H1 (cell line): ENCODE results near the gene THADA. TPM values are rescaled to one million over a fixed set of nuclear protein-coding genes. Genes with fewer than 3 reads are reported as not detected.

Experiments
- CTCF ChIA-PET: fragments of 300-600 bp; sonication (Branson Sonifier 250); formaldehyde crosslinking; loops from one replicate; lab custom pipeline; 2021; ENCODE audit not compliant: partially characterized antibody; lab: Charles Lee
- POLR2A ChIA-PET: fragments of 300-600 bp; sonication (Branson Sonifier 250); formaldehyde crosslinking; loops from one replicate; lab custom pipeline; 2021; ENCODE audit warnings: inconsistent platforms; ENCODE audit not compliant: partially characterized antibody; lab: Charles Lee
- DNase-seq, 2 experiments: peaks; one replicate each; pipeline versions ENCODE4 v3.0.0 to v3.0.0-alpha.2; 2010 to 2022; ENCODE audit warnings: low spot score in 2 of 2, low read depth in 1 of 2, mixed read lengths in 1 of 2
- FAIRE-seq: peaks from 2 replicates; lab custom pipeline; 2011; peaks lifted over from hg19 to GRCh38; lab: Jason Lieb, UNC
- H2AFZ ChIP-seq: 2 replicates; pipeline ENCODE4 v1.8.1; 2012; ENCODE audit warnings: low read length, inconsistent platforms
- H2AK5ac ChIP-seq: 2 replicates; pipeline ENCODE4 v1.6.1; 2013; ENCODE audit warnings: low read depth, low read length
- H2BK120ac ChIP-seq: replicated peaks from 2 replicates; pipeline ENCODE3; 2013; ENCODE audit warnings: low read depth, low read length, inconsistent platforms
- H2BK12ac ChIP-seq: 2 replicates; pipeline ENCODE4 v1.6.1; 2013; ENCODE audit warnings: low read depth, low read length
- H2BK15ac ChIP-seq: 2 replicates; pipeline ENCODE4 v1.6.1; 2013; ENCODE audit warnings: low read length
- H2BK20ac ChIP-seq: 2 replicates; pipeline ENCODE4 v1.6.1; 2013; ENCODE audit warnings: low read length
- H2BK5ac ChIP-seq: 2 replicates; pipeline ENCODE4 v1.6.1; 2013; ENCODE audit warnings: low read depth, low read length
- H3K14ac ChIP-seq: 2 replicates; pipeline ENCODE4 v1.6.1; 2013; ENCODE audit warnings: inconsistent platforms; ENCODE audit not compliant: insufficient read length
- H3K18ac ChIP-seq: 2 replicates; pipeline ENCODE4 v1.6.1; 2013; ENCODE audit warnings: low read length; ENCODE audit errors: extremely low read depth
- H3K23ac ChIP-seq: 2 replicates; pipeline ENCODE4 v1.6.1; 2013; ENCODE audit warnings: inconsistent platforms; ENCODE audit not compliant: insufficient read length
- H3K23me2 ChIP-seq: 2 replicates; pipeline ENCODE4 v1.6.1; 2013; ENCODE audit warnings: low read depth, low read length
- H3K27ac ChIP-seq: 2 replicates; pipeline ENCODE4 v1.6.1; 2011; ENCODE audit warnings: low read depth, low read length, inconsistent platforms
- H3K27me3 ChIP-seq, 4 experiments: replicated peaks in 1 of 4; 1 replicate in 1 of 4; 2 replicates in 3 of 4; pipeline versions ENCODE4 v1.6.1 to v1.8.1; 2011 to 2013; ENCODE audit warnings: low read length in 3 of 4, mild to moderate bottlenecking in 3 of 4, inconsistent platforms in 2 of 4, mixed read lengths in 2 of 4, moderate library complexity in 1 of 4; ENCODE audit not compliant: control insufficient read depth in 3 of 4, insufficient read depth in 3 of 4; ENCODE audit errors: extremely low read depth in 1 of 4
- H3K36me3 ChIP-seq, 4 experiments: 2 replicates each; pipeline versions ENCODE4 v1.6.1 to v1.8.1; 2011 to 2013; ENCODE audit warnings: mild to moderate bottlenecking in 4 of 4, low read length in 3 of 4, moderate library complexity in 2 of 4, control low read depth in 1 of 4, inconsistent platforms in 1 of 4; ENCODE audit not compliant: insufficient read depth in 4 of 4, control insufficient read depth in 2 of 4
- H3K4ac ChIP-seq: replicated peaks from 2 replicates; pipeline ENCODE3; 2013; ENCODE audit warnings: low read length, low read depth, mixed read lengths, inconsistent platforms; ENCODE audit not compliant: insufficient read length
- H3K4me1 ChIP-seq, 4 experiments: replicated peaks in 1 of 4; 1 replicate in 1 of 4; 2 replicates in 3 of 4; pipeline versions ENCODE4 v1.6.1 to v1.8.1; 2011 to 2013; ENCODE audit warnings: low read length in 3 of 4, inconsistent platforms in 2 of 4, mixed read lengths in 1 of 4; ENCODE audit not compliant: insufficient read depth in 4 of 4, control insufficient read depth in 3 of 4
- H3K4me2 ChIP-seq, 2 experiments: 2 replicates each; pipeline versions ENCODE4 v1.6.1 to v1.8.1; 2011 to 2013; ENCODE audit warnings: low read depth in 2 of 2, low read length in 2 of 2, control low read depth in 1 of 2, inconsistent platforms in 1 of 2, mild to moderate bottlenecking in 1 of 2; ENCODE audit not compliant: insufficient read depth in 1 of 2
- H3K4me3 ChIP-seq, 4 experiments: fragments of 200-600, 300-600 bp in 1 of 4; sonication (generic), shearing (Covaris generic), sonication (Bioruptor Twin) in 1 of 4; 2 replicates each; pipeline versions ENCODE4 v1.5.1 to v1.8.1; 2011 to 2016; ENCODE audit warnings: low read length in 4 of 4, low read depth in 3 of 4, control low read depth in 2 of 4, inconsistent platforms in 2 of 4, mild to moderate bottlenecking in 2 of 4, mixed read lengths in 1 of 4, moderate library complexity in 1 of 4; ENCODE audit not compliant: insufficient read depth in 2 of 4; ENCODE audit errors: extremely low read depth in 1 of 4
- H3K56ac ChIP-seq: replicated peaks from 2 replicates; pipeline ENCODE3; 2013; ENCODE audit warnings: low read depth, mild to moderate bottlenecking, mixed read lengths, low read length, inconsistent platforms; ENCODE audit not compliant: insufficient read length
- H3K79me1 ChIP-seq: 2 replicates; pipeline ENCODE4 v1.6.1; 2013; ENCODE audit warnings: low read depth, low read length, control low read depth
- H3K79me2 ChIP-seq, 2 experiments: 2 replicates each; pipeline versions ENCODE4 v1.6.1 to v1.8.1; 2012 to 2013; ENCODE audit warnings: low read length in 2 of 2, mild to moderate bottlenecking in 2 of 2, inconsistent platforms in 1 of 2; ENCODE audit not compliant: insufficient read depth in 2 of 2, control insufficient read depth in 1 of 2
- H3K9ac ChIP-seq, 4 experiments: replicated peaks in 1 of 4; 1 replicate in 1 of 4; 2 replicates in 3 of 4; pipeline versions ENCODE4 v1.6.1 to v1.8.1; 2011 to 2013; ENCODE audit warnings: low read depth in 3 of 4, low read length in 3 of 4, control low read depth in 2 of 4, mild to moderate bottlenecking in 2 of 4, moderate library complexity in 2 of 4, inconsistent platforms in 1 of 4; ENCODE audit errors: extremely low read depth in 1 of 4
- H3K9me3 ChIP-seq, 2 experiments: 2 replicates each; pipeline versions ENCODE4 v1.6.1 to v1.8.1; 2012 to 2013; ENCODE audit warnings: mild to moderate bottlenecking in 2 of 2, moderate library complexity in 2 of 2, control low read depth in 1 of 2, inconsistent platforms in 1 of 2, low read depth in 1 of 2, low read length in 1 of 2, mixed read lengths in 1 of 2; ENCODE audit not compliant: insufficient read depth in 2 of 2
- H4K20me1 ChIP-seq, 2 experiments: replicated peaks in 1 of 2; 2 replicates each; pipeline versions ENCODE3 to v1.8.1; 2011 to 2013; ENCODE audit warnings: inconsistent platforms in 2 of 2, low read length in 2 of 2, mild to moderate bottlenecking in 1 of 2; ENCODE audit not compliant: insufficient read depth in 2 of 2, control insufficient read depth in 1 of 2
- H4K5ac ChIP-seq: 2 replicates; pipeline ENCODE4 v1.6.1; 2013; ENCODE audit warnings: low read length, low read depth, mixed read lengths, inconsistent platforms; ENCODE audit not compliant: insufficient read length
- H4K8ac ChIP-seq: 2 replicates; pipeline ENCODE4 v1.8.0; 2013; ENCODE audit warnings: mild to moderate bottlenecking, moderate library complexity, low read length, inconsistent platforms; ENCODE audit not compliant: insufficient read depth; ENCODE audit errors: extremely low read depth
- H4K91ac ChIP-seq: replicated peaks from 2 replicates; pipeline ENCODE3; 2013; ENCODE audit warnings: low read length, mixed read lengths, inconsistent platforms; ENCODE audit not compliant: insufficient read length
- CEBPB ChIP-seq: IDR thresholded peaks from 2 replicates; pipeline ENCODE4 v1.6.1; 2012; ENCODE audit warnings: low read depth, low read length
- CHD2 ChIP-seq: IDR thresholded peaks from 2 replicates; pipeline ENCODE4 v1.6.1; 2012; ENCODE audit warnings: low read length, improper control_type of control experiment
- HDAC2 ChIP-seq, 2 experiments: fragments of 300-600 bp in 1 of 2; sonication (generic) in 1 of 2; IDR thresholded peaks; 2 replicates each; pipeline ENCODE4 v1.6.1; 2011 to 2012; ENCODE audit warnings: low read depth in 2 of 2, low read length in 2 of 2, mild to moderate bottlenecking in 2 of 2, moderate library complexity in 2 of 2, borderline replicate concordance in 1 of 2, inconsistent platforms in 1 of 2
- JUND ChIP-seq: IDR thresholded peaks from 2 replicates; pipeline ENCODE4 v1.6.1; 2011; ENCODE audit warnings: mild to moderate bottlenecking, improper control_type of control experiment, low read length
- TBP ChIP-seq: IDR thresholded peaks from 2 replicates; pipeline ENCODE4 v1.6.1; 2011; ENCODE audit warnings: low read depth, low read length, improper control_type of control experiment
- polyA plus RNA-seq, 7 experiments: library from polyadenylated mRNA; depleted of rRNA in 3 of 7; stranded (reverse) in 5 of 7; unstranded in 2 of 7; fragments of >200 nt in 5 of 7; fragments of 200-250 nt in 2 of 7; gene quantifications; 1 replicate in 5 of 7; 2 replicates in 1 of 7; 4 replicates in 1 of 7; pipeline versions ENCODE4 v1.2.1 to v1.2.3, GENCODE V29; 2011 to 2013; ENCODE audit warnings: missing spikeins in 2 of 7, mixed read lengths in 2 of 7
- total RNA-seq: library from RNA; stranded (reverse); fragmentation: NEBNext Ultra II Directional; extraction: Animal tissue kit (Norgen Biotek cat#: 25700); gene quantifications from 2 replicates; pipeline ENCODE4 v1.2.1, GENCODE V29; 2021
- TF ChIP-seq, protein P1 (sequence below): IDR thresholded peaks from 2 replicates; pipeline ENCODE4 v1.6.1; 2011; ENCODE audit warnings: low read length, improper control_type of control experiment

The THADA gene
- total and polyA plus RNA-seq, 2 of the 8 experiments (the other 6 are each of a cell fraction or from before 2014, with no cell fraction given) = 22.4 to 26.8 TPM

DNA sequence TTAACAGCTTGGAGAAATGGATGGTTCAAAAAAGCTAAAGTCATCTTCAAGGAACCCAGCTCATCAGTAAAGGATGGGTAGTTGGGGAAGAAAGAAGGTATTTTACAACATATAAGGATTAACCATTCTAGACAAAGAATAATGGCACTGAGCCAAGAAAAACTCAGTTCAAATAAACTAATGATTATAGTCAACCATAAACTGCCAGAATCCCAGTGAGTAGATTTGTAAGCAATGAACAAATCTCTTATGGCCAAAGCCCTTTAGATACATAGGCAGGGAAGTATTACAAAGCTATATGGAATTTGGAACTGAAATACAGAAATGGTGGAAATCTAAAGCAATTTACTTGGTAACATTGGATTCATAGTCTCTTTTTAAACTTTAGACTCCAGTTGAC lies 277.0 kb downstream of the THADA start:
- no peak overlapping the region for H3K9ac ChIP-seq
- no peak overlapping the region for H4K8ac ChIP-seq
- H2BK120ac ChIP-seq = no peak overlapping the region
- H3K27me3 ChIP-seq = no peaks in the 10 kb centered on the region
- no peak overlapping the region for H3K14ac ChIP-seq
- no peaks in the 10 kb centered on the region for H3K23me2 ChIP-seq
- H3K4me2 ChIP-seq = no peak overlapping the region
- no peak overlapping the region for H3K4me3 ChIP-seq
- no peak for TF ChIP-seq TBP
- TF ChIP-seq HDAC2 (IDR thresholded peaks at IDR 0.05; ENCODE audit: borderline replicate concordance in 1 of 2, low read depth in 2 of 2, low read length in 2 of 2) = no peak
- TF ChIP-seq CEBPB = no peak
- TF ChIP-seq, protein P1, sequence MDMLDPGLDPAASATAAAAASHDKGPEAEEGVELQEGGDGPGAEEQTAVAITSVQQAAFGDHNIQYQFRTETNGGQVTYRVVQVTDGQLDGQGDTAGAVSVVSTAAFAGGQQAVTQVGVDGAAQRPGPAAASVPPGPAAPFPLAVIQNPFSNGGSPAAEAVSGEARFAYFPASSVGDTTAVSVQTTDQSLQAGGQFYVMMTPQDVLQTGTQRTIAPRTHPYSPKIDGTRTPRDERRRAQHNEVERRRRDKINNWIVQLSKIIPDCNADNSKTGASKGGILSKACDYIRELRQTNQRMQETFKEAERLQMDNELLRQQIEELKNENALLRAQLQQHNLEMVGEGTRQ = no peak
- TF ChIP-seq JUND = no peak
- TF ChIP-seq CHD2 = no peak
- TF ChIP-seq, all 59 proteins: peak for 0
- Histone ChIP-seq H4K20me1 (no peaks in the 10 kb centered on the region), H2BK5ac (no peak overlapping the region), H3K79me1 (no peaks in the 10 kb centered on the region), H3K23ac (no peak overlapping the region), H3K4me1 (no peaks in the 10 kb centered on the region), H3K18ac (no peak overlapping the region), H3K79me2 (no peaks in the 10 kb centered on the region), H3K9me3 (no peaks in the 10 kb centered on the region), H3K27ac (no peak overlapping the region), H2BK20ac (no peak overlapping the region), H4K91ac (no peak overlapping the region), H3K36me3 (peaks cover 0 to 2% (median 0%) of the 10 kb centered on the region in 4 experiments; a peak in 2 of 8 replicates), H2AK5ac (no peak overlapping the region), H2BK15ac (no peak overlapping the region), H3K56ac (no peak overlapping the region), H4K5ac (no peak overlapping the region), H2AFZ (no peak overlapping the region), H2BK12ac (no peak overlapping the region), H3K4ac (no peak overlapping the region)
- ChIA-PET POLR2A (no interaction called here), CTCF (interaction anchor here (0.6 to 1.0 kb wide), 3 partner anchors 90 to 423 kb away, joined by 3 read pairs; no protein-coding TSS in a partner anchor)
- DNase-seq = no peak
- FAIRE-seq = no peak
